ENCODE measurements around the gene F2. TPM values are rescaled to one million over a fixed set of nuclear protein-coding genes. Genes with fewer than 3 reads are reported as not detected.

The F2 gene
- total and polyA plus RNA-seq, 2 donors (not counting 1 experiment from before 2014, with no cell fraction given) = not detected

- H3K27ac ChIP-seq (ENCODE audit: low read length in 2 of 2) = no peak overlapping the region
- H3K27me3 ChIP-seq (replicated peaks in 1 of 4; ENCODE audit: control extremely low read depth in 1 of 4, control insufficient read depth in 3 of 4, insufficient read depth in 4 of 4, low read length in 3 of 4) = no peaks in the 10 kb centered on the region
- H3K27ac Mint-ChIP-seq = no peak overlapping the region
- no peaks in the 10 kb centered on the region for H3K9me3 ChIP-seq (ENCODE audit: control extremely low read depth in 1 of 3, control insufficient read depth in 2 of 3, insufficient read depth in 1 of 3, low read length in 2 of 3)
- POLR2A ChIA-PET = no interaction called here
- no peak overlapping the region for H3K4me3 ChIP-seq (ENCODE audit: control extremely low read depth in 1 of 5, extremely low read depth in 1 of 5, insufficient read depth in 1 of 5, low read depth in 2 of 5, low read length in 4 of 5)
- H3K79me2 ChIP-seq (ENCODE audit: control insufficient read depth, insufficient read depth, low read length) = peaks cover 77% of the 10 kb centered on the region
- peaks cover 62% of the 10 kb centered on the region for H4K20me1 ChIP-seq (ENCODE audit: control insufficient read depth, insufficient read depth, low read length, poor library complexity, severe bottlenecking)
- no peak overlapping the region for H2AFZ ChIP-seq (ENCODE audit: insufficient read depth, low read depth, low read length, poor library complexity, severe bottlenecking)
- H3K4me3 Mint-ChIP-seq = no peak overlapping the region
- no peak for DNase-seq
- H3K4me1 Mint-ChIP-seq = peaks cover 19% of the 10 kb centered on the region
- peaks cover 5 to 53% of the 10 kb centered on the region in 2 experiments for H3K36me3 ChIP-seq (replicated peaks in 1 of 2; ENCODE audit: control extremely low read depth in 1 of 2, control insufficient read depth in 1 of 2, extremely low read depth in 1 of 2, insufficient read depth in 2 of 2, low read length in 1 of 2)
- CTCF ChIA-PET = no interaction called here
- peaks cover 15 to 20% of the 10 kb centered on the region in 2 donors for H3K4me1 ChIP-seq (ENCODE audit: control insufficient read depth in 2 of 2, insufficient read depth in 2 of 2, low read length in 2 of 2)
- no peak overlapping the region for H3K9ac ChIP-seq (ENCODE audit: low read length)
- 98% methylated on average over 7 of the region's 7 CpGs for WGBS (ENCODE audit: insufficient coverage)
- no peak for TF ChIP-seq CTCF (IDR thresholded peaks at IDR 0.05)
- no peak for TF ChIP-seq EZH2 (IDR thresholded peaks at IDR 0.05; ENCODE audit: borderline replicate concordance, insufficient read depth, low read depth, low read length, poor library complexity, severe bottlenecking)
- ATAC-seq (ENCODE audit: low read depth) = no peak
- intact Hi-C loops (cut with micrococcal nuclease) = no loop called here
- H3K9me3 Mint-ChIP-seq (ENCODE audit: insufficient read depth) = no peaks in the 10 kb centered on the region
- H3K27me3 Mint-ChIP-seq = no peaks in the 10 kb centered on the region
- H3K4me2 ChIP-seq (replicated peaks; ENCODE audit: low read depth, low read length, poor library complexity, severe bottlenecking) = no peak overlapping the region
Observed at GRCh38 chr11:46694607-46695006, 24.4 kb upstream of the F2 start.

- ChIA-PET CTCF (no interaction called here), POLR2A (no interaction called here)
- Histone ChIP-seq H3K27me3 (replicated peaks in 1 of 4; ENCODE audit: control extremely low read depth in 1 of 4, control insufficient read depth in 3 of 4, insufficient read depth in 4 of 4, low read length in 3 of 4) (no peaks in the 10 kb centered on the region), H3K9me3 (ENCODE audit: control extremely low read depth in 1 of 3, control insufficient read depth in 2 of 3, insufficient read depth in 1 of 3, low read length in 2 of 3) (no peaks in the 10 kb centered on the region), H3K4me2 (replicated peaks; ENCODE audit: low read depth, low read length, poor library complexity, severe bottlenecking) (no peak overlapping the region), H3K27ac (ENCODE audit: low read length in 2 of 2) (no peak overlapping the region), H3K36me3 (replicated peaks in 1 of 2; ENCODE audit: control extremely low read depth in 1 of 2, control insufficient read depth in 1 of 2, extremely low read depth in 1 of 2, insufficient read depth in 2 of 2, low read length in 1 of 2) (peaks cover 5 to 51% of the 10 kb centered on the region in 2 experiments), H3K79me2 (ENCODE audit: control insufficient read depth, insufficient read depth, low read length) (peaks cover 86% of the 10 kb centered on the region), H3K9ac (ENCODE audit: low read length) (no peak overlapping the region), H4K20me1 (ENCODE audit: control insufficient read depth, insufficient read depth, low read length, poor library complexity, severe bottlenecking) (peaks cover 62% of the 10 kb centered on the region), H3K4me1 (ENCODE audit: control insufficient read depth in 2 of 2, insufficient read depth in 2 of 2, low read length in 2 of 2) (peaks cover 18 to 23% of the 10 kb centered on the region in 2 donors), H2AFZ (ENCODE audit: insufficient read depth, low read depth, low read length, poor library complexity, severe bottlenecking) (no peak overlapping the region), H3K4me3 (ENCODE audit: control extremely low read depth in 1 of 5, extremely low read depth in 1 of 5, insufficient read depth in 1 of 5, low read depth in 2 of 5, low read length in 4 of 5) (no peak overlapping the region)
- Mint-ChIP-seq H3K27me3 (no peaks in the 10 kb centered on the region), H3K9me3 (ENCODE audit: insufficient read depth) (no peaks in the 10 kb centered on the region), H3K4me3 (no peak overlapping the region), H3K4me1 (peaks cover 26% of the 10 kb centered on the region), H3K27ac (peak overlapping the region; percentile 59)
- no peak for DNase-seq
- TF ChIP-seq CTCF (IDR thresholded peaks at IDR 0.05) (no peak), EZH2 (IDR thresholded peaks at IDR 0.05; ENCODE audit: borderline replicate concordance, insufficient read depth, low read depth, low read length, poor library complexity, severe bottlenecking) (no peak)
- 98% methylated on average over 11 of the region's 12 CpGs for WGBS (ENCODE audit: insufficient coverage)
- no peak for ATAC-seq (ENCODE audit: low read depth)
- intact Hi-C loops (cut with micrococcal nuclease) = no loop called here
Observed at GRCh38 chr11:46695345-46696211, 23.4 kb upstream of the F2 start.

All from B cell (primary cell).